GM19043 (cell line): Measurements from ENCODE around the gene HEPACAM2.

ENCODE experiments used
- ATAC-seq: cut with Tn5 transposase; IDR thresholded peaks from one replicate; pipeline ENCODE4 v1.9.1; 2021; ENCODE audit warnings: low read depth; ENCODE audit not compliant: unreplicated experiment

The HEPACAM2 gene

DNA sequence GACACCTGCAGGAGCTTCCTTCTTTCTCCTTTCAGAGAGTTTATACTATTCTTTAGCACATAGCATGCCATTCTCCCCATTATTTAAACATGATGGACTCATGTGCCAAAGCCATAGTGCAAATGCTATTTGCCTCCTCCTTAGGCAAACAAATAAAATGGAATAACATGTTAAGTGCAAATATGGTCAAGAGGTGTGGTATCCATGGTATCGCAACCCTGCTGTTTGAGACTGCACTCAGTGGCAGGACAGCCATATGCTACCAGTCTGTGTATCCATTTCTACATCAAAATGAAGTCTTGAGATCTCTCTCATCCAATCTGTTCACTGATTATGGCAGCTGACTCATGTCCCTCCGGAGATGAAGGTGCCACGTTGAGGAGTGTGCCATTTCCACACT, 22.8 kb downstream of the HEPACAM2 start:
- no peak for ATAC-seq

DNA sequence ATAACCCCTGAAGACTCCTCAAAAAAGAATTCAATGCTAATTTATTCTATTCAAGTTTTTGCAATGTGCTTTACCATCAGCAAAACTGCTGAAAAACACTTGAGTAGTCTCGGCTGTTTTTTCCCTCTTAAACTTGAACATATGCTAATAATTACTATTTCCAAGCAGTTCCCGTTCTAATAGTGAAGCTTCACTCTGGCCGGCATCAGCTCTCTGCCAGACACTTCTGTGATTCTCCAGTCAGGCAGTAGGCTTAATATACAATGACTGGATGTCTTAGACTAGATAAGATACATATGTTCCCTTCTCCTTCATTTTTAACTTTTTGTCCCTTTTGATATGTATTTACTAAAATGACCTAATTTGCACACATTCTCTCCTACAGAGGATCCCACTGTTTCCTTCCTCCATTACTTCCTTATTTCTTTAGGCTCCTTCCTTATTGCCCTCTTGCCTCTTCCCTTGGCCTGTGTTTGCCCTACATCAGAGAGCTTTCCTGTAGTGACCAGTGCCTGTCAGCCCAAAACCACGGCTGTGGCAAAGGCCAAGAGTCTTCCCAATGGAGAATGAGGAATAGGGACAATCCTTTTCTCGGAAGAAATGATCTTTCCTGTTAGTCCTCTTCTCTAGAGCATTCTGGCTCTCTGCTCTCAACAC, 23.5 kb downstream of the HEPACAM2 start:
- no peak for ATAC-seq

DNA sequence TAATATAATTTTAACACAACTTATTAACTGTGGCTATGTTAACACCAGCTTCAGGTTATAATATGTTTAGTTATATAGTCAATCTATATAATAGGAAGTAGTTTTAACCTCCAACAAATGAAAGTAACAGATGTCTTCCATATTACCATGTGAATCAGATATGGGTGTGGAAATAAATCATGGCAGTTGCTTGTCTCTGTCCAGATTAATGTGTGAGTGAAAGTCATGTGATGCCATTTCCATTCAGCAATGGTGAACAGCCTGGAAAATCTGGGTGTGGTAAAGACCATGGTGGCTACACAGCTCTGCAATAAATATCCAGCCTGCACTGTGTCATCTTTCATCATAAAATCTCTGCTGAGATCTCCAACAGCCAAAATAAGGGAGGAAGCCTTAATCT, 27.8 kb downstream of the HEPACAM2 start:
- no peak for ATAC-seq

DNA sequence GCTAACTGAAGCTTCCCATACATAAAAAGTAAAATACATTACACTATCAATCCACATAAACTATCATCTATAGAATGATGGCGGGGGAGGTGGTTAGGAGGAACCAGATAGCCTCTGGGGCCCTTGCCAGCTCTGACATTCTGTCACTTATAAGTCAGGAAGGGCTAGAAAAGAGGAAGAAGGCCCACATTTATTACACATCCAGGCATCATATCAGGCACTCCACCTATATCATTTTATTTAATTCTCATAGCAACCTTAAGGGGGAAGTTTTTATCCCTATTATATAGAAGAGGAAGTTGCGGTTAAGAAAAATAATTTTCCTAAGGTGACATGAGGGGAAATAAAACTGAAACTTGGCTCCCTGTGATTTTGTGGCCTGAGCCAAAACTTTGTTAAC, 29.9 kb downstream of the HEPACAM2 start:
- no peak for ATAC-seq

- no peak for ATAC-seq
Measured at GRCh38 chr7:93194386-93194785, 31.9 kb downstream of the HEPACAM2 start.

- no peak for ATAC-seq
Measured at GRCh38 chr7:93188870-93189634, 37.2 kb downstream of the HEPACAM2 start.

- ATAC-seq = no peak
Measured at GRCh38 chr7:93185303-93186027, 40.8 kb downstream of the HEPACAM2 start.

DNA sequence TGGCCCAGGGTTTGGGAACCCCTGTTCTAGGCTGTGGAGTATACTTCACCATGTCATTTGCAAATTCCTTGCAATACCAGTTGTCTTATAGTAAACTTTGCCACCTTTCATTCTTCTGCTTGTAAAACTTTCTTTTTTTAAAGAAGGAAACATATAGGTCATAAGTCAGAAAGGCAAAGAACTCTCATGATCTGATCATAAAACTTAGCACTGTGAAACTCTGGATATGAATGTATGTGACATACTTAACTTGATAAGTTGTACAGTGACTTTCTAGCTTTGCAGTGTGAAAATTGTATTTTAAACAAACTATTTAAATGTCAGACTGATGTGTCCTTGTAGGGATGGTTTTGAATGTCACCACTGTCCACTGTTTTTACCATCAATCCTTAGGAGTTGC, 47.1 kb downstream of the HEPACAM2 start:
- ATAC-seq = no peak

DNA sequence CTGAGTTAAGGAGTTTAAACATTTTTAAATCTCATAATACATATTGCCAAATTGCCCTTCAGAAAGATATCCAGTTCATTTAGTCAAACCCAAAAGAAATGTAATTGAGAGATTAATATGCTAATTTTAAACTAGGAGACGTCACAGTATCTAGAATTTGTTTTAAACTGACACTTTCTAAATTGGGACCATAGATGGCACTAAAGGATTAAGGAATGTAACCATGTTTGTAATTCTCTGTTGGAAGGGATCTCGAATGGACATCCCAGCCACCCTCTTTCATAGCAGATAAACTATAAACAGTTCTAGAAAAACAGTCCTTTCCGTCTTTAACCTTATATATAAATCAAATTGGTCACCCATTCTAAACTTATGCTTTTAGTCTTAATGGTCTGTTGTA, 48.1 kb downstream of the HEPACAM2 start:
- ATAC-seq = no peak

DNA sequence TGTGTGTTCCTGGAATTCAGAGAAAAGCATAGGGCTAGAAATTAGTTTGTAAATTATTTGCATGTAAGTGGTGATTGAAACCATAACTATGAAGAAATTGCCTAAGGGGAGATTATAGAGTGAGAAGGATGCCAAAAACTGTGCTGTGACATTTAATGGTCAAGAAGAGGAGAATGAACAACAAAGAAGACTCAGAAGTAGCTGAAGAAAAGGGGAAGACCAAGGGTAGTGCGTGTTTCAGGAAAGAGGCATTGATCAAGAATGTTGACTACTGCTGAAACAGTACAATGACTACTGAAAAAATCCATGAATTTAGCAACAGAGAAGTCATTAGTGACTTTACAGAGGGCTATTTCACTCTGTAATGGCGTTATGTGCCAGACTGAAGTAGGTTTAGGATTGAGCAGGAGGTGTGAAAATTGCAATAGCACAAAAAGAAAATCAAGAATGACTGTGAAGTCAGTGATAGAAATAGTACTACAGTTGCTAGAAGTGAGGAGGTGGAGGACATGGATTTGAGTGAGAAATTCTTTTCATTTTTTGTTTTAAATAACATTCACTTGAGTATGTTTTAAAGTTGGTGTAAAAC, 49.2 kb downstream of the HEPACAM2 start:
- no peak for ATAC-seq

- ATAC-seq = no peak
Measured at GRCh38 chr7:93175219-93175618, 51.0 kb downstream of the HEPACAM2 start.

GRCh38 chr7:93172683-93173082, 53.6 kb downstream of the HEPACAM2 start:
- no peak for ATAC-seq

DNA sequence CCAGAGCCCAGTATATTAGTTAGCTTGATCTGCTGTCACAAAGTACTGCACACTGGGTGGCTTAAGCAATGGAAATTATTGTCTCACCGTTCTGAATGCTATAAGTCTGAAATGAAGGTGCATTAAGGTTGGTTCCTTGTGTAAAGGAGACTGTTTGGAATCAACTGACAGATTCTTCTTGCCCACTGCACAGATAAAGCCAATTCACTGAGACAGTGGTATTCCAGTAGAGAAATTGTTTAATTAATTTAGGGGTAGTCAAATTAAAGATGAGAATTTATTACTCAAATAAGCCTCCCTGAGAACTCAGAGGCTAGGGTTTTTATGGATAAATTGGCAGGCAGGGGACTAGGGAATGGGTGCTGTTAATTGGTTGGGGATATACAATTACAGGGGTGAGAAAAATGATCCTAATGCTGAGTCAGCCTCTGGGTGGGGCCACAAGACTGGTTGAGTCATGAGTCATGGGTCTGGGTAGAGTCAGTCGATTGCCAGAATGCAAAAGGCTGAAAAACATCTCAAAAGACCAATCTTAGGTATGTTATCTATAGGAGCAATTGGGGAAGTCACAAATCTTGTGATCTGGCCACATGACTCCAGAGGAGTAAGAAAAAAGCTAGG, 54.6 kb downstream of the HEPACAM2 start:
- ATAC-seq = no peak

DNA sequence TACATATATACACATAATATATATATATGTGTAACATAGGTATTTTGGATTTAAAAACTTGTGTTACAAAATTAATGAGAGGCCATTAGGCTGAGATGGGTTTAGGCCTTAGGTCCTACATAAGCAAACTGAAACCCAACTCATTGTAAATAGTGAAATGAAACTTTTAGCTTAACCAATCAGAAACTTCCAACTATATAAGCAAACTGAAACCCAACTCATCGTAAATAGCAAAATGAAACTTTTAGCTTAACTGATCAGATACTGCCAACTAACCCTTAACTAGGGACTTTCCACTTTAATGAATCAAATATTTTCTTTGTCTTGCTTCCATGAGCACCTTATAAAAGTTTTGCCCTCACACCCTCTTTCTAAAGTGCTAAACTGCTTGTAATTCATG, 60.8 kb downstream of the HEPACAM2 start:
- peak; percentile 99 for ATAC-seq

DNA sequence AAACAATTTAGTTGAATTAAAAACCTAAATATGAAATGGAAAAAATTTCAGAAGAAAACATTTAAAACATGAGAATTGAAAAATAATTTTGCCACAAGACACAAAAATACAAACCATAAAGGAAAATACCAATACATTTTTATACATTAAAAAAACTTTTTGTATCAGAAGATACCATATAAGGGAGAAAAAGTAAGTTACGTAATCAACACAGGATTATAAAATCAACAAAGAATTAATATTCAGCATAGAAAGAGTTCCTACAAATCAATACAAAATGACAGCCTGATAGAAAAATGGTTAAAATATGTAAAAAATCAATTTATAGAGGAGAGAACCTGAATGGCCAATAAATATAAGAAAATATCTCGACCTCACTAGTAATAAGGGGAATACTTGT, 61.5 kb downstream of the HEPACAM2 start:
- no peak for ATAC-seq

DNA sequence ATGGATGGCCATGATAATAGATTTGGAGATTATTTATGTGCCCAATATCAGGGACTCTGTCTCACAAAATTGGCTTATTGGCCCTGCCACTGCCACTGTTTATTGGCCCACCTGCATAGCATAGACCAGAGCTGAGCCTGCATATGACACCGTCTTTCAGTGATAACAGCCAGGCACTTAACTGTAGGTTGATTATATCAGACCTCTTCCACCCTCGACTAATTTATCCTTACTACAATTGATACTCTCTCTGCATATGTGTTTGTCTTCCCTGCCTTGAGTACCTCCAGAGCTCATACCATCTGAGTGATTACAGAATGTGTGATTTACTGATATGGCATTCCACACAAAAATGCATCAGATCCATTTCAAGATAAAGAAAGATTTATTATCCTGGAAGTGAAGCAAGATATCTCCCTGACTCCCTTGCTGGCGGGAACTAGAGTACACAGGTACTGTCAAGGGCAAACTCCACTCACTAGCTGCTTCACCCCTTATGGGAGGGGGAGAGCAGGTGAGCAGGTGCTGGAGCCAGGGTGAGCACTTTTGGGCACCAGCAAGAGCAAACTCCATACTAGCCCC, 65.0 kb downstream of the HEPACAM2 start:
- no peak for ATAC-seq

- ATAC-seq = no peak
Measured at GRCh38 chr7:93160410-93160809, 65.9 kb downstream of the HEPACAM2 start.

GRCh38 chr7:93159490-93159889, 66.8 kb downstream of the HEPACAM2 start:
- ATAC-seq = no peak

DNA sequence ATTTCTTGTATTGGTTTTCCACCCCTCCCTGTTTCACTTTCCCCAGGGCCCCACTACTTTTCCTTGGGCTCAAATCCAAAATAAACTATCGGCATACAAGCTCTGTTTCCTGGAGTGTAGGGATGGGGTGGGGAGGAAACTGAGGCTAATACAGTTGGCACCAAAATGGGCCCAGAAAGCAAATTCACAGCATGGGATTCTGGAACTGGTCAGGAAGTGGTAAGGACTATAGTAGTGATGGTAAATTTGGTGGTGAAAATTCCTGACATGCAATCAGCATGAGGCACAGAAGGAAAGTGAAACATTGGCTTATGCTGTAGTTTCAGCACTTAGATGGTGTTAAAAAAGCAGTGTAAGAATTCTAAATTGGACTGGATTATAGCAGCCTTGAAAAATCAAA, 69.4 kb downstream of the HEPACAM2 start:
- no peak for ATAC-seq

DNA sequence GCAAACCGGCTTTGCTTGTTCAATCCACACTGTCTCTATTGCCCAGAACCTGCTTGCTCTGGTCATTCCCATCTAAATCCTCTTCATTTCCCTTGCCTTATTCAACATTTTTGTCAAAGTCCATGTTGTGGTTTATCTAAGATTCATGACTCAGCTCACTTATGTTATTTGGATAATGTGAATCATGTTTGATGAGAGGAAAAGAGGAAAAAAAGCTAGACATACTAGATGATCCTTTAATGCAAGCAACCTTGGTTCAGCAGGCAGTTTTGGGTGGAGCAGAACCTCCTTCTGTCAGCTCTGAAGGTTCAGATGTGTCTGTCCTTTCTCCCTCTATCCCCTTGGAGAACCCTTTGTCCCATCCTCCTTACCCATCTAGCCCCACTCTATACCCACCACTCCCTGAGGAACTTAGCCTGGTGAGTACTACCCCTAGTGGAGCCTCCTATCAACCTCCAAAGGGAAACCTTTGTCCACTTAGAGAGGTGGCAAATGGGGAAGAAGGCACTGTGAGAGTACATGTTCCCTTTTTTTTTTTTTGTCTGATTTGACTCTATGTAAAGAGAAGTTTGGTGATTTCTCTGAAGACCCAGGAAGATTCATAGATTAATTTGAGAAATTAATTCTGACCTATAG, 76.0 kb downstream of the HEPACAM2 start:
- ATAC-seq = no peak
